ENCODE measurements around the gene SNX11. TPM values are rescaled to one million over a fixed set of nuclear protein-coding genes. Genes with fewer than 3 reads are reported as not detected.
A peak's percentile ranks its signal among the peaks of the same experiment; 100 is the strongest.

The SNX11 gene
- total and polyA plus RNA-seq, 9 of the 15 experiments (the other 6 are each of a cell fraction or from before 2014, with no cell fraction given) = 12.4 to 24.0 (median 16.8) TPM

- TF ChIP-seq MNT (conservative IDR thresholded peaks at IDR 0.05) (0 out of 4 replicates have a peak, but pooled peaks of 1 of the 2 experiments have one; percentile 19), ELK3 (CRISPR knock-in tag; IDR thresholded peaks at IDR 0.05) (no peak), ZHX1 (conservative IDR thresholded peaks at IDR 0.05; ENCODE audit: low read length) (no peak), PML (IDR thresholded peaks at IDR 0.05; ENCODE audit: low read length) (no peak), ZNF133 (CRISPR knock-in tag; IDR thresholded peaks at IDR 0.05) (no peak), IFI16 (CRISPR knock-in tag; IDR thresholded peaks at IDR 0.05) (no peak), MAZ (CRISPR knock-in tag; conservative IDR thresholded peaks at IDR 0.05 in 1 of 2, IDR thresholded peaks at IDR 0.05 in 1 of 2) (no peak), CHD7 (IDR thresholded peaks at IDR 0.05; ENCODE audit: low read depth, low read length) (no peak), ZNF3 (CRISPR knock-in tag; IDR thresholded peaks at IDR 0.05) (no peak)
Observed at GRCh38 chr17:48148854-48149786, 41.6 kb downstream of the SNX11 start (continued).

Measured in K562 (cell line).